ENCODE measurements around the gene RPS18. TPM values are rescaled to one million over a fixed set of nuclear protein-coding genes. Genes with fewer than 3 reads are reported as not detected.
A peak's percentile ranks its signal among the peaks of the same experiment; 100 is the strongest.

Gene RPS18
- total and polyA plus RNA-seq, 9 of the 15 experiments (the other 6 are each of a cell fraction or from before 2014, with no cell fraction given), result 5,023 to 17,516 (median 8,131) TPM

GRCh38 chr6:33298773-33299236 is 26.9 kb downstream of the RPS18 start, which contains the start of gene RGL2 (continued):
- peak; percentile 45; the same call in 1 of the 2 replicates for TF ChIP-seq MTF1 (CRISPR knock-in tag; IDR thresholded peaks at IDR 0.05; ENCODE audit: borderline replicate concordance)
- TF ChIP-seq ZNF551 (CRISPR knock-in tag; IDR thresholded peaks at IDR 0.05), result no peak
- no peak for TF ChIP-seq ZNF79 (CRISPR knock-in tag; IDR thresholded peaks at IDR 0.05; ENCODE audit: low read depth)
- no peak for TF ChIP-seq ZNF165 (CRISPR knock-in tag; IDR thresholded peaks at IDR 0.05; ENCODE audit: borderline replicate concordance)
- TF ChIP-seq HDAC1 (IDR thresholded peaks at IDR 0.05), result no peak
- TF ChIP-seq ESRRB (CRISPR knock-in tag; IDR thresholded peaks at IDR 0.05; ENCODE audit: borderline replicate concordance), result no peak
- TF ChIP-seq KDM1A (IDR thresholded peaks at IDR 0.05), result no peak
- no peak for TF ChIP-seq NFIC (IDR thresholded peaks at IDR 0.05)
- peak in 1 of 2 experiments; percentile 52 for TF ChIP-seq E2F6 (IDR thresholded peaks at IDR 0.05; ENCODE audit: borderline replicate concordance in 1 of 2, extremely low read depth in 1 of 2, insufficient read depth in 1 of 2, insufficient read length in 1 of 2, low read depth in 1 of 2, low read length in 1 of 2, poor library complexity in 1 of 2, severe bottlenecking in 1 of 2)
- no peak for TF ChIP-seq KAT7 (CRISPR knock-in tag; IDR thresholded peaks at IDR 0.05; ENCODE audit: borderline replicate concordance)
- no peak for TF ChIP-seq FOXK1 (CRISPR knock-in tag; IDR thresholded peaks at IDR 0.05; ENCODE audit: borderline replicate concordance)
- no peak for TF ChIP-seq ZNF436 (CRISPR knock-in tag; IDR thresholded peaks at IDR 0.05)
- no peak for TF ChIP-seq ZNF778 (CRISPR knock-in tag; IDR thresholded peaks at IDR 0.05)
- TF ChIP-seq RBM15 (IDR thresholded peaks at IDR 0.05; ENCODE audit: insufficient read depth, low read length), result no peak
- TF ChIP-seq POLR2AphosphoS2 (IDR thresholded peaks at IDR 0.05; ENCODE audit: low read length), result no peak
- no peak for TF ChIP-seq TAF15 (IDR thresholded peaks at IDR 0.05; ENCODE audit: low read depth, low read length)
- TF ChIP-seq DIDO1 (tag; IDR thresholded peaks at IDR 0.05; ENCODE audit: low read depth), result no peak
- peak; percentile 38; the same call in 1 of the 2 replicates for TF ChIP-seq SMARCA5 (IDR thresholded peaks at IDR 0.05)
- TF ChIP-seq CBX3 (IDR thresholded peaks at IDR 0.05; ENCODE audit: borderline replicate concordance in 1 of 2, low read length in 2 of 2), result no peak
- peak; percentile 55; the same call in 1 of the 2 replicates for TF ChIP-seq ZBTB5 (IDR thresholded peaks at IDR 0.05)
- no peak for TF ChIP-seq PBX2 (CRISPR knock-in tag; IDR thresholded peaks at IDR 0.05; ENCODE audit: low read depth)
- no peak for TF ChIP-seq PBX2 (tag; conservative IDR thresholded peaks at IDR 0.05; ENCODE audit: low read depth)
- TF ChIP-seq ZBTB1 (CRISPR knock-in tag; IDR thresholded peaks at IDR 0.05; ENCODE audit: borderline replicate concordance, low read depth), result no peak
- TF ChIP-seq PTRF (tag; IDR thresholded peaks at IDR 0.05), result no peak
- TF ChIP-seq FIP1L1 (IDR thresholded peaks at IDR 0.05; ENCODE audit: low read depth, low read length, poor library complexity, severe bottlenecking), result no peak

Measured in K562 (cell line).